Type B pancreatic cell (in vitro differentiated cells): Measurements from ENCODE around the gene ESPN. TPM values are rescaled to one million over a fixed set of nuclear protein-coding genes. Genes with fewer than 3 reads are reported as not detected.

Experiments used
- DNase-seq: peaks from one replicate; pipeline ENCODE4 v3.0.0; 2021; ENCODE audit warnings: mixed read lengths; ENCODE audit not compliant: unreplicated experiment; ENCODE audit errors: extremely low spot score
- H3K27ac Mint-ChIP-seq: 2 replicates; pipeline ENCODE4 v1.8.0; 2021; ENCODE audit warnings: mild to moderate bottlenecking, mixed read lengths
- H3K27me3 Mint-ChIP-seq: 2 replicates; pipeline ENCODE4 v1.8.0; 2021; ENCODE audit warnings: mixed read lengths
- H3K36me3 Mint-ChIP-seq: 2 replicates; pipeline ENCODE4 v1.8.0; 2021; ENCODE audit warnings: mixed read lengths
- H3K4me1 Mint-ChIP-seq: one replicate; pipeline ENCODE4 v1.8.0; 2021; ENCODE audit warnings: mixed read lengths; ENCODE audit not compliant: unreplicated experiment
- H3K4me3 Mint-ChIP-seq: 2 replicates; pipeline ENCODE4 v1.8.0; 2021; ENCODE audit warnings: mild to moderate bottlenecking, mixed read lengths
- H3K9me3 Mint-ChIP-seq: 2 replicates; pipeline ENCODE4 v1.8.0; 2021; ENCODE audit warnings: mixed read lengths
- CTCF ChIP-seq: fragments of 200-600 bp; sonication (generic); conservative IDR thresholded peaks from 2 replicates; pipeline ENCODE4 v1.5.0; 2021; ENCODE audit warnings: antibody characterized with exemption, mild to moderate bottlenecking
- total RNA-seq: library from RNA; stranded (reverse); gene quantifications from 2 replicates; pipeline ENCODE4 v1.2.1, GENCODE V29; 2021; ENCODE audit warnings: low replicate concordance

Gene ESPN
- total RNA-seq, 1 donor from 2014 or later = 13.8 TPM

- Mint-ChIP-seq H3K36me3 (peaks cover 11% of the 10 kb centered on the region), H3K9me3 (no peaks in the 10 kb centered on the region), H3K4me3 (no peak overlapping the region), H3K4me1 (peaks cover 11% of the 10 kb centered on the region), H3K27me3 (peaks cover 3% of the 10 kb centered on the region), H3K27ac (no peak overlapping the region)
- TF ChIP-seq CTCF = no peak
- DNase-seq = no peak
These were observed 35.3 kb downstream of the ESPN start for GRCh38 chr1:6459850-6460265.

GRCh38 chr1:6460301-6461050, 35.9 kb downstream of the ESPN start:
- Mint-ChIP-seq H3K27me3 (peaks cover 3% of the 10 kb centered on the region), H3K9me3 (no peaks in the 10 kb centered on the region), H3K36me3 (peaks cover 11% of the 10 kb centered on the region), H3K4me3 (no peak overlapping the region), H3K4me1 (peaks cover 11% of the 10 kb centered on the region), H3K27ac (no peak overlapping the region)
- no peak for DNase-seq
- no peak for TF ChIP-seq CTCF

GRCh38 chr1:6461051-6461530, 36.5 kb downstream of the ESPN start:
- Mint-ChIP-seq H3K36me3 (peaks cover 11% of the 10 kb centered on the region), H3K9me3 (no peaks in the 10 kb centered on the region), H3K4me1 (peaks cover 11% of the 10 kb centered on the region), H3K4me3 (no peak overlapping the region), H3K27me3 (peaks cover 3% of the 10 kb centered on the region), H3K27ac (no peak overlapping the region)
- no peak for DNase-seq
- no peak for TF ChIP-seq CTCF

- Mint-ChIP-seq H3K4me1 (peaks cover 11% of the 10 kb centered on the region), H3K4me3 (no peak overlapping the region), H3K27ac (no peak overlapping the region), H3K27me3 (peaks cover 3% of the 10 kb centered on the region), H3K9me3 (no peaks in the 10 kb centered on the region), H3K36me3 (peaks cover 11% of the 10 kb centered on the region)
- DNase-seq = no peak
- no peak for TF ChIP-seq CTCF
These were observed 37.2 kb downstream of the ESPN start for GRCh38 chr1:6461538-6462411.

GRCh38 chr1:6462412-6463119, 38.0 kb downstream of the ESPN start:
- no peak for TF ChIP-seq CTCF
- DNase-seq = no peak
- H3K4me3 Mint-ChIP-seq = no peak overlapping the region
- H3K27me3 Mint-ChIP-seq = peaks cover 3% of the 10 kb centered on the region
- H3K4me1 Mint-ChIP-seq = peaks cover 6% of the 10 kb centered on the region
- H3K27ac Mint-ChIP-seq = no peak overlapping the region
- no peaks in the 10 kb centered on the region for H3K9me3 Mint-ChIP-seq
- peaks cover 11% of the 10 kb centered on the region for H3K36me3 Mint-ChIP-seq
